Neural progenitor cell (in vitro differentiated cells): ENCODE measurements around the gene COL15A1. TPM values are rescaled to one million over a fixed set of nuclear protein-coding genes. Genes with fewer than 3 reads are reported as not detected.

Source experiments
- DNase-seq: peaks from one replicate; pipeline ENCODE4 v3.0.0-alpha.2; 2016; ENCODE audit warnings: low spot score
- H2AFZ ChIP-seq: fragments of 200-600 bp; sonication (generic); replicated peaks from 2 replicates; pipeline ENCODE4 v1.6.1; 2016; ENCODE audit warnings: antibody characterized with exemption
- H3F3A ChIP-seq: fragments of 200-600 bp; sonication (generic); 2 replicates; pipeline ENCODE4 v1.6.1; 2016; ENCODE audit warnings: antibody characterized with exemption, low read depth
- H3K27ac ChIP-seq: fragments of 200-600 bp; sonication (generic); 2 replicates; pipeline ENCODE4 v1.5.1; 2016; ENCODE audit warnings: mild to moderate bottlenecking
- H3K27me3 ChIP-seq: fragments of 200-600 bp; sonication (generic); 2 replicates; pipeline ENCODE4 v1.6.1; 2016; ENCODE audit warnings: mild to moderate bottlenecking, moderate library complexity
- H3K36me3 ChIP-seq: fragments of 200-600 bp; sonication (generic); 2 replicates; pipeline ENCODE4 v1.5.1; 2016
- H3K4me1 ChIP-seq: fragments of 200-600 bp; sonication (generic); 2 replicates; pipeline ENCODE4 v1.6.1; 2016; ENCODE audit warnings: mixed run types
- H3K4me2 ChIP-seq: fragments of 200-600 bp; sonication (generic); 2 replicates; pipeline ENCODE4 v1.6.1; 2016
- H3K4me3 ChIP-seq: fragments of 200-600 bp; sonication (generic); 2 replicates; pipeline ENCODE4 v1.5.1; 2016
- H3K79me2 ChIP-seq: fragments of 200-600 bp; sonication (generic); 2 replicates; pipeline ENCODE4 v1.6.1; 2016; ENCODE audit warnings: low read depth
- H3K9ac ChIP-seq: fragments of 200-600 bp; sonication (generic); 2 replicates; pipeline ENCODE4 v1.6.1; 2016
- H3K9me3 ChIP-seq: fragments of 200-600 bp; sonication (generic); 2 replicates; pipeline ENCODE4 v1.5.1; 2016; ENCODE audit warnings: low read depth
- H4K20me1 ChIP-seq: fragments of 200-600 bp; sonication (generic); 2 replicates; pipeline ENCODE4 v1.6.1; 2016; ENCODE audit warnings: low read depth
- H3K27ac Mint-ChIP-seq: 3 replicates; pipeline ENCODE4 v1.8.0; 2021; ENCODE audit warnings: mixed read lengths
- H3K27me3 Mint-ChIP-seq: 2 replicates; pipeline ENCODE4 v1.8.0; 2022; ENCODE audit warnings: low read depth, mild to moderate bottlenecking, inconsistent platforms, moderate library complexity, mixed read lengths; ENCODE audit not compliant: insufficient read depth
- H3K36me3 Mint-ChIP-seq: 3 replicates; pipeline ENCODE4 v1.8.0; 2021; ENCODE audit warnings: mixed read lengths
- H3K4me1 Mint-ChIP-seq: 3 replicates; pipeline ENCODE4 v1.8.0; 2021; ENCODE audit warnings: mixed read lengths
- H3K4me3 Mint-ChIP-seq: 3 replicates; pipeline ENCODE4 v1.8.0; 2021; ENCODE audit warnings: mild to moderate bottlenecking, moderate library complexity, mixed read lengths
- H3K9me3 Mint-ChIP-seq: 3 replicates; pipeline ENCODE4 v1.8.0; 2020; ENCODE audit warnings: mixed read lengths
- EZH2 ChIP-seq: fragments of 200-600 bp; sonication (generic); IDR thresholded peaks from 2 replicates; pipeline ENCODE4 v1.6.1; 2017; ENCODE audit warnings: antibody characterized with exemption, mild to moderate bottlenecking, moderate library complexity
- EZH2phosphoT487 ChIP-seq: fragments of 200-600 bp; sonication (generic); IDR thresholded peaks from 2 replicates; pipeline ENCODE4 v1.6.1; 2017; ENCODE audit warnings: antibody characterized with exemption
- total RNA-seq: library from RNA; depleted of rRNA; stranded (reverse); fragments of >200 nt; gene quantifications from 2 replicates; pipeline ENCODE4 v1.2.3, GENCODE V29; 2015; ENCODE audit warnings: low replicate concordance
- TF ChIP-seq, protein P1 (sequence below): fragments of 200-600 bp; sonication (generic); IDR thresholded peaks from 2 replicates; pipeline ENCODE4 v1.5.1; 2017; ENCODE audit warnings: antibody characterized with exemption, mild to moderate bottlenecking

COL15A1 gene
- total RNA-seq, 1 donor from 2014 or later: 3.2 TPM

DNA sequence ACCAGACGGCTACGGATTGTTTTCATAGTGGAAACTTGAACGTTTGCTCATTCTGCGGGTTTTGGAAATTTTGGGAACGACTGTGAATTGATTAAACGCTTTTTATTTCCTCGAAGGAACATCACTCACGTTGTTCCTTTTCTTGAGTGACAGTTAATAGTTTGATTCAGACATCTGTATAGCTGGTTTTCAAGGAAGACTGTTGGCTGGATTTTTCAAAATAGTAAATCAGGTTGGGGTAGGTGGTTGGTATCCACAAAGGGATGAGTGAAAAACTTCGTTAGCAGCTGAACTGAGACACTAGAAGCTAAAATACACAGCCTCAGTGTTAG lies 162.3 kb downstream of the COL15A1 start:
- peaks cover 16% of the 10 kb centered on the region for H3K27me3 ChIP-seq
- no peak for TF ChIP-seq EZH2phosphoT487
- TF ChIP-seq EZH2: no peak
- TF ChIP-seq, protein P1, sequence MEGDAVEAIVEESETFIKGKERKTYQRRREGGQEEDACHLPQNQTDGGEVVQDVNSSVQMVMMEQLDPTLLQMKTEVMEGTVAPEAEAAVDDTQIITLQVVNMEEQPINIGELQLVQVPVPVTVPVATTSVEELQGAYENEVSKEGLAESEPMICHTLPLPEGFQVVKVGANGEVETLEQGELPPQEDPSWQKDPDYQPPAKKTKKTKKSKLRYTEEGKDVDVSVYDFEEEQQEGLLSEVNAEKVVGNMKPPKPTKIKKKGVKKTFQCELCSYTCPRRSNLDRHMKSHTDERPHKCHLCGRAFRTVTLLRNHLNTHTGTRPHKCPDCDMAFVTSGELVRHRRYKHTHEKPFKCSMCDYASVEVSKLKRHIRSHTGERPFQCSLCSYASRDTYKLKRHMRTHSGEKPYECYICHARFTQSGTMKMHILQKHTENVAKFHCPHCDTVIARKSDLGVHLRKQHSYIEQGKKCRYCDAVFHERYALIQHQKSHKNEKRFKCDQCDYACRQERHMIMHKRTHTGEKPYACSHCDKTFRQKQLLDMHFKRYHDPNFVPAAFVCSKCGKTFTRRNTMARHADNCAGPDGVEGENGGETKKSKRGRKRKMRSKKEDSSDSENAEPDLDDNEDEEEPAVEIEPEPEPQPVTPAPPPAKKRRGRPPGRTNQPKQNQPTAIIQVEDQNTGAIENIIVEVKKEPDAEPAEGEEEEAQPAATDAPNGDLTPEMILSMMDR: no peak
- H3K4me2 ChIP-seq: peak overlapping the region; percentile 86
- Mint-ChIP-seq H3K9me3 (peaks cover 16% of the 10 kb centered on the region), H3K4me1 (peaks cover 39% of the 10 kb centered on the region), H3K4me3 (peak overlapping the region; percentile 89), H3K27me3 (peaks cover 4% of the 10 kb centered on the region), H3K36me3 (peaks cover 29% of the 10 kb centered on the region), H3K27ac (peak overlapping the region; percentile 48)
- H3K9ac ChIP-seq: peak overlapping the region; percentile 76
- H3K4me1 ChIP-seq: peaks cover 36% of the 10 kb centered on the region
- DNase-seq: no peak
- no peaks in the 10 kb centered on the region for H3K36me3 ChIP-seq
- H3K79me2 ChIP-seq: peaks cover 57% of the 10 kb centered on the region
- peak overlapping the region; percentile 94 for H3K4me3 ChIP-seq
- H3F3A ChIP-seq: peaks cover 22% of the 10 kb centered on the region
- peaks cover 56% of the 10 kb centered on the region for H4K20me1 ChIP-seq
- no peak overlapping the region for H3K27ac ChIP-seq
- H3K9me3 ChIP-seq: no peaks in the 10 kb centered on the region
- H2AFZ ChIP-seq: no peak overlapping the region

DNA sequence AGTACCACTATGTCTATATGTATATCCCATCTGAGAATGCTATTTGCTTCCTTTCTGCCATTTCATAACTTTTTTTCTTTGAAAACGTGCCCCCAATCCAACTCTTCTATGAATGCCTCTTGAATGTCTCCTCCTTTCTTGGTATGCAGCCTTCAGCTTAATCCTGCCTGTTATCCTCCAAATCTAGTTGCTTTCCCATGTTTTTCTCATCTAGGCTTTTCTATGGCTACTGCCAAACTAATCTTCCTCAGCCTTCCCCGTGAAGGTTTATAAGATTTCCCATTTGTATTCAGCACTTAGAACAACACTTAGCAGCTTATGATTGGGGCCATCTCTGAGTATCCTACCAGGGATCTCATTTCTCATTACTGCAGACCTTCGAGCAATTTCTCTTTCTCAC lies 163.7 kb downstream of the COL15A1 start:
- Histone ChIP-seq H2AFZ (no peak overlapping the region), H3K4me3 (peak overlapping the region; percentile 94), H3K4me2 (peak overlapping the region; percentile 86), H3K27ac (no peak overlapping the region), H3K36me3 (no peaks in the 10 kb centered on the region), H3F3A (peaks cover 24% of the 10 kb centered on the region), H3K9me3 (no peaks in the 10 kb centered on the region), H3K4me1 (peaks cover 47% of the 10 kb centered on the region), H3K27me3 (peaks cover 16% of the 10 kb centered on the region), H4K20me1 (peaks cover 69% of the 10 kb centered on the region), H3K9ac (no peak overlapping the region), H3K79me2 (peaks cover 71% of the 10 kb centered on the region)
- Mint-ChIP-seq H3K9me3 (peaks cover 23% of the 10 kb centered on the region), H3K36me3 (peaks cover 38% of the 10 kb centered on the region), H3K27ac (no peak overlapping the region), H3K4me3 (peak overlapping the region; percentile 89), H3K27me3 (peaks cover 4% of the 10 kb centered on the region), H3K4me1 (peaks cover 43% of the 10 kb centered on the region)
- peak; percentile 18 for DNase-seq
- no peak for TF ChIP-seq EZH2
- TF ChIP-seq EZH2phosphoT487: no peak
- TF ChIP-seq, protein P1: no peak

DNA sequence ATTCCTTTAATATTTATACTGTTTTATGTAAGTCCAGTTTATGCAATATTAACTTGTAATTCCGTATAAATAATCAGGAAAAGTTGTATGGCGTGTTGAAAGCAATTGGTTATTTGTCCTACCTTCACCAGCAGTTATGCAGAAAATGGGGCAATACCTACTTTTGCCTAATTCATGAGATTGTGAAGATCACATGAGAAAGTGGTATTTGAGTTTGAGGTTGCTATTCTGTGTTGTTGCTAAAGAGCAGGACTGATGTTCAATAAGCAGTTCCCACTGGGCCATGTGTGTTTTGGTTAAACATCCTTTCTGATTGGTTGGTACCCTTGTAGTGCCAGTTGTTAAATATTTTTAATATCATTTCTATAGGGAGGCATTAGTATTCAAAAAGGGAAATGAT lies 164.4 kb downstream of the COL15A1 start:
- peaks cover 20% of the 10 kb centered on the region for H3F3A ChIP-seq
- no peak overlapping the region for H3K27ac ChIP-seq
- no peaks in the 10 kb centered on the region for H3K9me3 ChIP-seq
- H3K9ac ChIP-seq: no peak overlapping the region
- Mint-ChIP-seq H3K27me3 (peaks cover 4% of the 10 kb centered on the region), H3K4me1 (peaks cover 43% of the 10 kb centered on the region), H3K27ac (no peak overlapping the region), H3K36me3 (peaks cover 41% of the 10 kb centered on the region), H3K4me3 (no peak overlapping the region), H3K9me3 (peaks cover 28% of the 10 kb centered on the region)
- H3K27me3 ChIP-seq: peaks cover 11% of the 10 kb centered on the region
- H3K4me2 ChIP-seq: peak overlapping the region; percentile 86
- TF ChIP-seq EZH2phosphoT487 (no peak), EZH2 (no peak)
- TF ChIP-seq, protein P1: no peak
- peaks cover 78% of the 10 kb centered on the region for H3K79me2 ChIP-seq
- peak overlapping the region; percentile 94 for H3K4me3 ChIP-seq
- DNase-seq: no peak
- H4K20me1 ChIP-seq: peaks cover 76% of the 10 kb centered on the region
- H3K36me3 ChIP-seq: no peaks in the 10 kb centered on the region
- H2AFZ ChIP-seq: no peak overlapping the region
- peaks cover 49% of the 10 kb centered on the region for H3K4me1 ChIP-seq
